NT2/D1 (cell line): ENCODE measurements around the gene ADGRE3.
A peak's percentile ranks its signal among the peaks of the same experiment; 100 is the strongest.
"Not testable (repeated sequence)": the region's sequence is repeated elsewhere in the genome, so short reads cannot be mapped to it uniquely, and the experiment has no call there.

ENCODE experiments used
- DNase-seq: peaks from one replicate; pipeline ENCODE4 v3.0.0-alpha.2; 2011; ENCODE audit warnings: low read depth, low spot score
- H3K27me3 ChIP-seq: 2 replicates; pipeline ENCODE4 v1.6.0; 2011; ENCODE audit warnings: mild to moderate bottlenecking; ENCODE audit not compliant: insufficient read length, insufficient read depth
- H3K36me3 ChIP-seq: 2 replicates; pipeline ENCODE4 v1.6.1; 2011; ENCODE audit warnings: mild to moderate bottlenecking, low read length, mixed read lengths; ENCODE audit not compliant: insufficient read depth, insufficient read length
- H3K4me1 ChIP-seq: 2 replicates; pipeline ENCODE4 v1.5.1; 2011; ENCODE audit not compliant: insufficient read depth, insufficient read length
- H3K4me3 ChIP-seq: 2 replicates; pipeline ENCODE4 v1.5.1; 2011; ENCODE audit warnings: low read depth; ENCODE audit not compliant: insufficient read length
- H3K9ac ChIP-seq: 2 replicates; pipeline ENCODE4 v1.6.0; 2011; ENCODE audit warnings: low read depth; ENCODE audit not compliant: insufficient read length
- H3K9me3 ChIP-seq: 2 replicates; pipeline ENCODE4 v1.5.1; 2011; ENCODE audit warnings: mild to moderate bottlenecking, low read length; ENCODE audit not compliant: insufficient read depth
- SUZ12 ChIP-seq: IDR thresholded peaks from 2 replicates; pipeline ENCODE4 v1.6.1; 2011; ENCODE audit not compliant: insufficient read length, insufficient read depth; ENCODE audit errors: extremely low read depth
- YY1 ChIP-seq: IDR thresholded peaks from 2 replicates; pipeline ENCODE4 v1.6.1; 2011; ENCODE audit not compliant: insufficient read length, insufficient read depth
- ZNF274 ChIP-seq: IDR thresholded peaks from 2 replicates; pipeline ENCODE4 v1.6.1; 2011; ENCODE audit warnings: mild to moderate bottlenecking, low read depth, low read length

Gene ADGRE3

GRCh38 chr19:14649020-14649419 is 25.6 kb downstream of the ADGRE3 start:
- DNase-seq: no peak
- Histone ChIP-seq H3K4me3 (no peak overlapping the region), H3K4me1 (peaks cover 4% of the 10 kb centered on the region), H3K9ac (no peak overlapping the region), H3K9me3 (no peaks in the 10 kb centered on the region), H3K36me3 (no peaks in the 10 kb centered on the region), H3K27me3 (peaks cover 24% of the 10 kb centered on the region)
- TF ChIP-seq ZNF274 (no peak), SUZ12 (no peak), YY1 (no peak)

- no peak for TF ChIP-seq SUZ12
- TF ChIP-seq ZNF274: no peak
- no peak for TF ChIP-seq YY1
- Histone ChIP-seq H3K27me3 (peaks cover 24% of the 10 kb centered on the region), H3K36me3 (no peaks in the 10 kb centered on the region), H3K9ac (no peak overlapping the region), H3K4me1 (peaks cover 4% of the 10 kb centered on the region), H3K9me3 (peaks cover under 1% of the 10 kb centered on the region; the same call in 1 of the 2 replicates), H3K4me3 (no peak overlapping the region)
- no peak for DNase-seq
Measured at GRCh38 chr19:14648506-14648905, 26.1 kb downstream of the ADGRE3 start.

- no peak for DNase-seq
- Histone ChIP-seq H3K9ac (no peak overlapping the region), H3K4me1 (no peaks in the 10 kb centered on the region), H3K9me3 (peaks cover 16% of the 10 kb centered on the region), H3K27me3 (no peaks in the 10 kb centered on the region), H3K4me3 (no peak overlapping the region), H3K36me3 (no peaks in the 10 kb centered on the region)
- TF ChIP-seq SUZ12: no peak
- no peak for TF ChIP-seq YY1
- TF ChIP-seq ZNF274: no peak
Measured at GRCh38 chr19:14639536-14640277, 34.9 kb downstream of the ADGRE3 start.

- TF ChIP-seq SUZ12: no peak
- no peak for TF ChIP-seq YY1
- no peak for TF ChIP-seq ZNF274
- no peak overlapping the region for H3K9ac ChIP-seq
- H3K9me3 ChIP-seq: peaks cover 6% of the 10 kb centered on the region
- H3K4me3 ChIP-seq: no peak overlapping the region
- no peaks in the 10 kb centered on the region for H3K27me3 ChIP-seq
- no peaks in the 10 kb centered on the region for H3K36me3 ChIP-seq
- no peaks in the 10 kb centered on the region for H3K4me1 ChIP-seq
- DNase-seq: peak; percentile 54
Measured at GRCh38 chr19:14632286-14632685, 42.4 kb downstream of the ADGRE3 start.

- Histone ChIP-seq H3K4me1 (no peaks in the 10 kb centered on the region), H3K36me3 (no peaks in the 10 kb centered on the region), H3K4me3 (no peak overlapping the region), H3K27me3 (no peaks in the 10 kb centered on the region), H3K9ac (no peak overlapping the region), H3K9me3 (peaks cover 6% of the 10 kb centered on the region)
- TF ChIP-seq SUZ12 (no peak), ZNF274 (no peak), YY1 (no peak)
- no peak for DNase-seq
Measured at GRCh38 chr19:14629557-14629956, 45.1 kb downstream of the ADGRE3 start.

- H3K27me3 ChIP-seq, H3K4me1 ChIP-seq, H3K9ac ChIP-seq, DNase-seq, H3K4me3 ChIP-seq, H3K36me3 ChIP-seq: not testable (repeated sequence)
- H3K9me3 ChIP-seq: peaks cover 12% of the 10 kb centered on the region
Measured at GRCh38 chr19:14624491-14624890, 50.2 kb downstream of the ADGRE3 start.

GRCh38 chr19:14619404-14619803 is 55.2 kb downstream of the ADGRE3 start:
- no peaks in the 10 kb centered on the region for H3K4me1 ChIP-seq
- no peak for DNase-seq
- H3K27me3 ChIP-seq: no peaks in the 10 kb centered on the region
- H3K9me3 ChIP-seq: peaks cover 16% of the 10 kb centered on the region
- H3K9ac ChIP-seq: no peak overlapping the region
- H3K4me3 ChIP-seq: no peak overlapping the region
- TF ChIP-seq ZNF274: no peak
- no peak for TF ChIP-seq YY1
- TF ChIP-seq SUZ12: no peak
- no peaks in the 10 kb centered on the region for H3K36me3 ChIP-seq

GRCh38 chr19:14616407-14616806 is 58.2 kb downstream of the ADGRE3 start:
- H3K27me3 ChIP-seq: no peaks in the 10 kb centered on the region
- no peak for DNase-seq
- H3K9me3 ChIP-seq: peaks cover 16% of the 10 kb centered on the region
- no peaks in the 10 kb centered on the region for H3K36me3 ChIP-seq
- TF ChIP-seq SUZ12 (no peak), YY1 (no peak), ZNF274 (no peak)
- no peak overlapping the region for H3K4me3 ChIP-seq
- no peak overlapping the region for H3K9ac ChIP-seq
- no peaks in the 10 kb centered on the region for H3K4me1 ChIP-seq
